Panc1 (cell line): ENCODE data around the gene DAB1. TPM values are rescaled to one million over a fixed set of nuclear protein-coding genes. Genes with fewer than 3 reads are reported as not detected.

Source experiments
- ATAC-seq: fragments of 200-7000 bp; cut with Tn5 transposase; 2 replicates; pipeline ENCODE4 v1.9.1; 2020; ENCODE audit warnings: mild to moderate bottlenecking, moderate library complexity
- BruUV-seq: library from RNA; stranded (reverse); fragments of 400-500 nt; replicated peaks from 2 replicates; lab custom pipeline; 2021; lab: Mats Ljungman, UMichigan
- CTCF ChIA-PET: fragments of 300-600 bp; sonication (Branson Sonifier 250); formaldehyde crosslinking; loops from one replicate; lab custom pipeline; 2022; ENCODE audit warnings: antibody characterized with exemption; lab: Charles Lee
- POLR2A ChIA-PET: fragments of 300-600 bp; sonication (Branson Sonifier 250); formaldehyde crosslinking; loops from one replicate; lab custom pipeline; 2022; ENCODE audit warnings: antibody characterized with exemption; lab: Charles Lee
- DNase-seq: peaks from one replicate; pipeline ENCODE4 v3.0.0-alpha.2; 2010; ENCODE audit warnings: low read depth, low spot score
- H3K27ac ChIP-seq: 2 replicates; pipeline ENCODE4 v1.5.1; 2011; ENCODE audit warnings: mild to moderate bottlenecking, low read length, inconsistent platforms
- H3K27me3 ChIP-seq: fragments of 200-500 bp; sonication (Bioruptor generic); 2 replicates; pipeline ENCODE4 v1.6.0; 2014; ENCODE audit warnings: low read length, inconsistent platforms; ENCODE audit not compliant: control insufficient read depth, insufficient read depth
- H3K36me3 ChIP-seq: fragments of 200-500 bp; sonication (Bioruptor generic); 2 replicates; pipeline ENCODE4 v1.5.1; 2014; ENCODE audit warnings: inconsistent platforms, mild to moderate bottlenecking, low read length, moderate library complexity; ENCODE audit not compliant: control insufficient read depth, insufficient read depth
- H3K4me1 ChIP-seq: 2 replicates; pipeline ENCODE4 v1.5.1; 2011; ENCODE audit warnings: inconsistent platforms, mild to moderate bottlenecking, low read length, moderate library complexity; ENCODE audit not compliant: control insufficient read depth, insufficient read depth
- H3K4me3 ChIP-seq, 2 experiments: 2 replicates each; pipeline ENCODE4 v1.5.1; 2011 to 2012; ENCODE audit warnings: low read depth in 2 of 2, low read length in 2 of 2, mild to moderate bottlenecking in 2 of 2, inconsistent platforms in 1 of 2, moderate library complexity in 1 of 2
- H3K9me3 ChIP-seq: fragments of 200-500 bp; sonication (Bioruptor generic); 2 replicates; pipeline ENCODE4 v1.5.1; 2014; ENCODE audit warnings: low read depth, mild to moderate bottlenecking, inconsistent platforms, low read length, moderate library complexity; ENCODE audit not compliant: control insufficient read depth, insufficient read depth
- POLR2AphosphoS5 ChIP-seq: IDR thresholded peaks from 2 replicates; pipeline ENCODE4 v1.6.1; 2012; ENCODE audit warnings: mild to moderate bottlenecking, low read depth, low read length, moderate library complexity
- REST ChIP-seq, 2 experiments: IDR thresholded peaks; 2 replicates each; pipeline ENCODE4 v1.6.1; 2011 to 2012; ENCODE audit warnings: low read depth in 2 of 2, control low read depth in 1 of 2, low read length in 1 of 2, mild to moderate bottlenecking in 1 of 2, moderate library complexity in 1 of 2; ENCODE audit not compliant: insufficient read depth in 1 of 2
- SIN3A ChIP-seq: IDR thresholded peaks from 2 replicates; pipeline ENCODE4 v1.6.1; 2012; ENCODE audit warnings: low read depth, mild to moderate bottlenecking, low read length, moderate library complexity, borderline replicate concordance; ENCODE audit not compliant: insufficient read depth
- TCF7L2 ChIP-seq: IDR thresholded peaks from 2 replicates; pipeline ENCODE4 v1.6.1; 2011; ENCODE audit warnings: mild to moderate bottlenecking, low read depth, low read length, inconsistent platforms
- in situ Hi-C: cut with HindIII; loops from 2 replicates; pipeline ENCODE4 v1.10.0; 2016; ENCODE audit warnings: low sequenced_read_pairs, low pct_unique_long_range_greater_than_20kb
- intact Hi-C: fragments of 100-400 bp; cut with micrococcal nuclease; formaldehyde crosslinking; loops from one replicate; pipeline ENCODE4 v1.10.0; 2022; ENCODE audit not compliant: unreplicated experiment
- total RNA-seq: library from RNA; stranded (reverse); gene quantifications from one replicate; pipeline ENCODE4 v1.2.1, GENCODE V29; 2021; ENCODE audit not compliant: unreplicated experiment
- TF ChIP-seq, protein P1 (sequence below): fragments of 450-650 bp; IDR thresholded peaks from 2 replicates; pipeline ENCODE4 v1.5.1; 2017; ENCODE audit warnings: mild to moderate bottlenecking

Gene DAB1
- total RNA-seq, 1 experiment from 2014 or later: 0.05 TPM

DNA sequence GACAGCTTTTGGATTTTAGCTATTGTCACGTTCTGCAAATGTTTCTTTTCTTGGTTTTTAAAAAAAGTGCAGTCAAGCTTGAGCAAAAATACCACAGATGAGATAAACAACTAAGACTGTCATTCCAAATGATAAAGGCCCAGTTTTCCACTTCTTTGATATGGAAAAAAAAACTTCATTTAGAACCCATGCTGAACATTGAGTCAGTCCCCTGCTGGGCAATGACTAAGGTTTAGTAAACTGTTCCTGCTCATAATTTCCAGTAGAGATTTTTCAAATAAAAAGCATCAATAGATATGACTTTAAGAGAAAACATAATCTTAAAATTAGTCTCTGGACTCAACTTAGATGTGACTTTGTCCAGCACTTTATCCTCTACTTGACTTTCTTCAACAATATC, 290.2 kb downstream of the DAB1 start:
- in situ Hi-C loops: no loop called here

DNA sequence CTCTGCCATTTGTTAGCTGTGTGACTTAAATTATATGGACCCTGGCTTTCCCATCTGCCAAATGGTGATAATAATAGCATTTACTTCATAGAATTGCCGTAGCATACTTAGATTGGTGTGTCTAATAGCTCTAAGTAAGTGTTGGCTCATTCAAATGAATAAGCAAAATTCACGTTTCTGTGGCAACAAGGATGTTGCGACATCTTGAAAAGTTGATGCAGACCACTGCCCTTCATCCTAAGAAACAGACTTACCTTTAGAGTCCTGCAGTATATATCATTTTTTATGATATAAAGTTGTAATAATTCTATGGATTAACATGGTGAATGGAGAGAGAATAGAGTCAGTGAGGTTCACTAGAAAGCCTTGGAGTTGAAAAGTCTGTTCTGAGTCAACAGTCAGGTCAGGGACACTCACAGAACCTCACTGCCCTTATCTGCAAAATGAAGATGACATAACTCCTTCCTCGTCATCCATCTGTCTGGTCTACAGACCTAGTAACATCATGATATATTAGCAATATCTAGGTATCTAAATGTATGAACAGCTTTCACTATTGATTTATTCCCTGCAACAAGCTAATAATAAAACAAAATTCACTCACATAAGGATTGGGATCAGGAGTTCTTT, 290.8 kb downstream of the DAB1 start:
- H3K4me3 ChIP-seq: no peak overlapping the region
- H3K27ac ChIP-seq: no peak overlapping the region
- H3K36me3 ChIP-seq: no peaks in the 10 kb centered on the region
- no TSS peak for BruUV-seq
- TF ChIP-seq, protein P1, sequence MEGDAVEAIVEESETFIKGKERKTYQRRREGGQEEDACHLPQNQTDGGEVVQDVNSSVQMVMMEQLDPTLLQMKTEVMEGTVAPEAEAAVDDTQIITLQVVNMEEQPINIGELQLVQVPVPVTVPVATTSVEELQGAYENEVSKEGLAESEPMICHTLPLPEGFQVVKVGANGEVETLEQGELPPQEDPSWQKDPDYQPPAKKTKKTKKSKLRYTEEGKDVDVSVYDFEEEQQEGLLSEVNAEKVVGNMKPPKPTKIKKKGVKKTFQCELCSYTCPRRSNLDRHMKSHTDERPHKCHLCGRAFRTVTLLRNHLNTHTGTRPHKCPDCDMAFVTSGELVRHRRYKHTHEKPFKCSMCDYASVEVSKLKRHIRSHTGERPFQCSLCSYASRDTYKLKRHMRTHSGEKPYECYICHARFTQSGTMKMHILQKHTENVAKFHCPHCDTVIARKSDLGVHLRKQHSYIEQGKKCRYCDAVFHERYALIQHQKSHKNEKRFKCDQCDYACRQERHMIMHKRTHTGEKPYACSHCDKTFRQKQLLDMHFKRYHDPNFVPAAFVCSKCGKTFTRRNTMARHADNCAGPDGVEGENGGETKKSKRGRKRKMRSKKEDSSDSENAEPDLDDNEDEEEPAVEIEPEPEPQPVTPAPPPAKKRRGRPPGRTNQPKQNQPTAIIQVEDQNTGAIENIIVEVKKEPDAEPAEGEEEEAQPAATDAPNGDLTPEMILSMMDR: no peak
- TF ChIP-seq POLR2AphosphoS5 (no peak), SIN3A (no peak), REST (IDR thresholded peaks at IDR 0.05; ENCODE audit: insufficient read depth in 1 of 2, low read depth in 2 of 2, low read length in 1 of 2) (no peak), TCF7L2 (no peak)
- ATAC-seq (no peak), DNase-seq (no peak)
- intact Hi-C loops: no loop called here
- in situ Hi-C loops: no loop called here
- ChIA-PET POLR2A (no interaction called here), CTCF (no interaction called here)
- H3K27me3 ChIP-seq: no peaks in the 10 kb centered on the region
- H3K4me1 ChIP-seq: no peaks in the 10 kb centered on the region
- no peaks in the 10 kb centered on the region for H3K9me3 ChIP-seq

More for the DNA sequence above, 290.2 kb downstream of the DAB1 start:
- DNase-seq: no peak
- Histone ChIP-seq H3K4me3 (no peak overlapping the region), H3K27ac (no peak overlapping the region), H3K4me1 (no peaks in the 10 kb centered on the region), H3K36me3 (no peaks in the 10 kb centered on the region), H3K27me3 (no peaks in the 10 kb centered on the region), H3K9me3 (no peaks in the 10 kb centered on the region)
- ChIA-PET POLR2A (no interaction called here), CTCF (no interaction called here)
- intact Hi-C loops: no loop called here
- no TSS peak for BruUV-seq
- no peak for TF ChIP-seq SIN3A
- TF ChIP-seq POLR2AphosphoS5: no peak
- no peak for TF ChIP-seq TCF7L2
- no peak for TF ChIP-seq REST (IDR thresholded peaks at IDR 0.05; ENCODE audit: insufficient read depth in 1 of 2, low read depth in 2 of 2, low read length in 1 of 2)
- TF ChIP-seq, protein P1: no peak
- no peak for ATAC-seq
